ENCODE results near the gene TM2D3. TPM values are rescaled to one million over a fixed set of nuclear protein-coding genes. Genes with fewer than 3 reads are reported as not detected.

The TM2D3 gene
- total RNA-seq, 1 donor from 2014 or later, result 51.2 TPM

DNA sequence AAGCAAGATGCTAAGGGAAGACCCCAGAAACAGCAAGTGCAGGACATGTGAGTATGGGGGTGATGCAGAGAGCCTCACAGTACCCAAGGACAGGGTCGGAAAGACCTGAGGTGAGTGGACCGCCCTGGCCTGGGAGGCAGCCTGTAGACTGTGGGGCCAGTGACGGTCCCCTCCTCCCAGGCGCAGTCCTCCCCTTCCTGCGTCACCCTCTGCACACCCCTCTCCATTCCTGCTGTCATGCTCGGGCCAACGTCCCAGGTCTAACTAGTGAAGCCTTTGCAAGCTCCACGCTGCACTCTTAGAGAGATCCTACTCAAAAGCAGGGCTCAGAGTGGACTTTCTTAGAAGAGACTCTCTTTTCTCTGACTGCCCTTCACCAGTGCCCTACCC lies 41.6 kb downstream of the TM2D3 start:
- TF ChIP-seq, protein P1, sequence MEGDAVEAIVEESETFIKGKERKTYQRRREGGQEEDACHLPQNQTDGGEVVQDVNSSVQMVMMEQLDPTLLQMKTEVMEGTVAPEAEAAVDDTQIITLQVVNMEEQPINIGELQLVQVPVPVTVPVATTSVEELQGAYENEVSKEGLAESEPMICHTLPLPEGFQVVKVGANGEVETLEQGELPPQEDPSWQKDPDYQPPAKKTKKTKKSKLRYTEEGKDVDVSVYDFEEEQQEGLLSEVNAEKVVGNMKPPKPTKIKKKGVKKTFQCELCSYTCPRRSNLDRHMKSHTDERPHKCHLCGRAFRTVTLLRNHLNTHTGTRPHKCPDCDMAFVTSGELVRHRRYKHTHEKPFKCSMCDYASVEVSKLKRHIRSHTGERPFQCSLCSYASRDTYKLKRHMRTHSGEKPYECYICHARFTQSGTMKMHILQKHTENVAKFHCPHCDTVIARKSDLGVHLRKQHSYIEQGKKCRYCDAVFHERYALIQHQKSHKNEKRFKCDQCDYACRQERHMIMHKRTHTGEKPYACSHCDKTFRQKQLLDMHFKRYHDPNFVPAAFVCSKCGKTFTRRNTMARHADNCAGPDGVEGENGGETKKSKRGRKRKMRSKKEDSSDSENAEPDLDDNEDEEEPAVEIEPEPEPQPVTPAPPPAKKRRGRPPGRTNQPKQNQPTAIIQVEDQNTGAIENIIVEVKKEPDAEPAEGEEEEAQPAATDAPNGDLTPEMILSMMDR (IDR thresholded peaks at IDR 0.05; ENCODE audit: unreplicated experiment), result no peak
- Mint-ChIP-seq H3K36me3 (no peaks in the 10 kb centered on the region), H3K27ac (no peak overlapping the region), H3K9me3 (no peaks in the 10 kb centered on the region), H3K27me3 (ENCODE audit: low read depth) (peaks cover under 1% of the 10 kb centered on the region), H3K4me1 (peaks cover 9% of the 10 kb centered on the region), H3K4me3 (no peak overlapping the region)
- DNase-seq (ENCODE audit: low spot score in 2 of 2, unreplicated experiment in 2 of 2), result no peak

DNA sequence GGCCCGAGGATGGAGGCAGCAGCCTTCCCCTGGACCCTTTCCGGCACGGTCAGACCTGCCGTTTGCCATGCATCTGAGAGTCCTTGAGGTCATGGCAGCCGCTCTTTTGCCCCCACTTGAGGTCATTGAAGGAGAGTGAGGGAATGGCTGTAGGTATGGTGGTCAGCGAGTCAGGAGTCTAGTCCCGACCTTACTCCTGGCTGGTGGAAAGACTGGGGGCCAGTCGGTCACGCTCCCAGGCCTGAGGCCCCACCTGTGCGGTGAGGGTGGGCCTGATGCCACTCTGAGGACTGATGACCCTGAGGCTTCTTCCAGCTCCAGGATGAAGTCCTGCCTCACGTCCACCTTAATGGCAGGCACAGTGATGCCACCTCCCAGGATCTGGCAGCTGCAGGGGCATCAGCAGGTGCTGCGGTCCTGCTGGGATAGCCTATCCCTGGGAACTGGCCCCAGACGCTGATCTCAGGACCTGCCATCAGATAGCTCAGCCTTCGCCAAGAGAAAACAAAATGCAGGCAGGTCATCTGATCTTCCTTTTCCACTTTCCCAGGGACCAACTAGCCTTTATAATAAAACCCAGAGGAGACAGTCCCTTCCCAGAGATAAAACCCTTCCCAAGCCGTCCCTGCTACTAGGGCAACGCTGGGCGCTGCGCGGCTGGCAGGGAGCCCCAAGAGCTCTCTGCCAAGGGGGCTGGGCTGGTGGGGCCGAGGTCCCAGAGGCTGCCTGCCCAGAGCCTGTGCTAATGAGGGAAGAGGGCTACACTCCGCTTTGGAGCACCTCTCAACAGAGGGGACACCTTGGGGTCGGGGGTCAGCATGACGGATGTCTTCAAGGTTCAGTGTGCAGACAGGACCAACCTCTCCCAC lies 42.2 kb downstream of the TM2D3 start:
- Mint-ChIP-seq H3K9me3 (no peaks in the 10 kb centered on the region), H3K27ac (no peak overlapping the region), H3K27me3 (ENCODE audit: low read depth) (peaks cover 3% of the 10 kb centered on the region), H3K36me3 (no peaks in the 10 kb centered on the region), H3K4me1 (peaks cover 7% of the 10 kb centered on the region), H3K4me3 (no peak overlapping the region)
- TF ChIP-seq, protein P1 (IDR thresholded peaks at IDR 0.05; ENCODE audit: unreplicated experiment), result no peak
- DNase-seq (ENCODE audit: low spot score in 2 of 2, unreplicated experiment in 2 of 2), result no peak

DNA sequence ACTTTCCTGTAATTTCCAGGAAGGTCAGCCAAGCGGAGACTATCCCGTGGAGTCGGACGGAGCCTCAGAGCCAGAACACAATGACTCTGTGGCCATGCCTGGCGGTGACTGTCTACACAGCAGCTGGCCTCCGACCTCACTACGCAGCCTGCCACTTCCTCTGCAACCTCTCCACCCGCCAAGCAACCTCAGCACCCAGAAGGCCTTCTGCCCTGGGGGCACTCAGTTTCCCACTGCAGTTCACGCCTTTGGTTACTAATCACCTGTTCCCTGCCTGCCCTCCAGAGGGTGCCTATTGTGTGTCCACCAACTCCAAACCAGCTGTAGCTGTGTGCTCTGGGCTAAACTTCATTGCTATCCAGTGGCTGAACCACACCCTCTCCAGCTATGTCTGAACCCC lies 44.0 kb downstream of the TM2D3 start:
- H3K36me3 Mint-ChIP-seq, result no peaks in the 10 kb centered on the region
- no peak overlapping the region for H3K4me3 Mint-ChIP-seq
- H3K9me3 Mint-ChIP-seq, result peaks cover 4% of the 10 kb centered on the region
- no peak for DNase-seq (ENCODE audit: low spot score in 2 of 2, unreplicated experiment in 2 of 2)
- H3K27ac Mint-ChIP-seq, result no peak overlapping the region
- H3K27me3 Mint-ChIP-seq (ENCODE audit: low read depth), result peaks cover 9% of the 10 kb centered on the region
- H3K4me1 Mint-ChIP-seq, result peaks cover 2% of the 10 kb centered on the region
- TF ChIP-seq, protein P1 (IDR thresholded peaks at IDR 0.05; ENCODE audit: unreplicated experiment), result no peak

DNA sequence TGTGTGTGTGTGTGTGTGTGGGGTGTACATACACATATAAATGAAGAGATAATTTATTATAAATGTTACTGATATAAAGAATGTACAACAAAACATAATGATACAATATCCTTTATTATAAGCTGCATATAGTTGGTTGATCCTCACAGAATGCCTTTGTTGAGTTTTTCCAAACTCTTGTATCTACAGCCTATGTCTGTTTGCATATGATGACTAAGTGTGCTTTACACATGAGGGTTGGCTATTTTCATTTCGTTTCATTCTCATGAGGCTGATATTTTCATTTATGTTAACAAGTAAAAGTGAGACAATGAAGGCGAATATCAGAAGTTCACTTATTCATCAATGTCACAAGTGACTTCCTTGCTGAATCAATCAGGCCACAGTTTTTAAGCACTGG lies 45.1 kb downstream of the TM2D3 start:
- DNase-seq (ENCODE audit: low spot score in 2 of 2, unreplicated experiment in 2 of 2), result no peak
- peaks cover 9% of the 10 kb centered on the region for H3K27me3 Mint-ChIP-seq (ENCODE audit: low read depth)
- no peaks in the 10 kb centered on the region for H3K4me1 Mint-ChIP-seq
- no peak overlapping the region for H3K27ac Mint-ChIP-seq
- TF ChIP-seq, protein P1 (IDR thresholded peaks at IDR 0.05; ENCODE audit: unreplicated experiment), result no peak
- H3K9me3 Mint-ChIP-seq, result peaks cover 4% of the 10 kb centered on the region
- H3K36me3 Mint-ChIP-seq, result no peaks in the 10 kb centered on the region
- no peak overlapping the region for H3K4me3 Mint-ChIP-seq

DNA sequence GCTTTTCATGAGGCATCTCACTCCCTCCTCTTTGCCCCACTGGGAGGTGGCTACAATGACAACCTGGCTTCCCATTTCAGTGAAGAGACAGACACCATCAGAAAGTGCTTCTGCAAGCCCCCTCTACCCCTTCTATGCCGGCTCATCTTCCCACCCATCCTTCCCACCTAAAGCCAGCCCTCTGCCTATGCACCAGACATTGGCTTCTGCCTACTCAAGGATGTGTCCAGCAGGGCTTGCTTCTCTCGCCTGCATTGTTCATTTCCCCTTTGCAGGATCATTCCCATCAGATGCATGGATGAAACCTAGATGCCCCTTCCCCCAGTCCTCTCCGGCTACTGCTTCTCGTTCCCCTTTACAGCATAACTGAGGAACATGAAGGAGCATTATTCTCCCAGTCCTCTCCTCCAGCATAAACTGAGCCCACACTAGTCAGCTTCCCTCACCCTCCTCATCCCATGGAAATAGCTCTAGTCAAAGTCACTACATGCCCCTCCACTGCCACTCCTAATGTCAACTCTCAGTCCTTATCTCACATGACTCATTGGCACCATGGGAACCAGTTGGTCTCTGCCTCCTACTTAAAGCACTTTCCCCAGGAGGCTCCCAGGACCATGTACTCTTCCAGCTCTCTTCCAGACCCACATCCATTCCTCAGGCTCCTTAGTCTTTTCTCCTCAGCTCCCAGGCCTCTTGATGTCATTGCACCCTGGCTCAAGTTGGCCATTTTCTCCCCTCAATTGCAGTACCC lies 47.9 kb downstream of the TM2D3 start:
- TF ChIP-seq, protein P1 (IDR thresholded peaks at IDR 0.05; ENCODE audit: unreplicated experiment), result no peak
- Mint-ChIP-seq H3K4me1 (no peaks in the 10 kb centered on the region), H3K36me3 (no peaks in the 10 kb centered on the region), H3K9me3 (peaks cover 4% of the 10 kb centered on the region), H3K27me3 (ENCODE audit: low read depth) (peaks cover 17% of the 10 kb centered on the region), H3K4me3 (no peak overlapping the region), H3K27ac (no peak overlapping the region)
- no peak for DNase-seq (ENCODE audit: low spot score in 2 of 2, unreplicated experiment in 2 of 2)
